Measurements from ENCODE around the gene PON2.
"Not testable (repeated sequence)": the region's sequence is repeated elsewhere in the genome, so short reads cannot be mapped to it uniquely, and the experiment has no call there.

The PON2 gene

DNA sequence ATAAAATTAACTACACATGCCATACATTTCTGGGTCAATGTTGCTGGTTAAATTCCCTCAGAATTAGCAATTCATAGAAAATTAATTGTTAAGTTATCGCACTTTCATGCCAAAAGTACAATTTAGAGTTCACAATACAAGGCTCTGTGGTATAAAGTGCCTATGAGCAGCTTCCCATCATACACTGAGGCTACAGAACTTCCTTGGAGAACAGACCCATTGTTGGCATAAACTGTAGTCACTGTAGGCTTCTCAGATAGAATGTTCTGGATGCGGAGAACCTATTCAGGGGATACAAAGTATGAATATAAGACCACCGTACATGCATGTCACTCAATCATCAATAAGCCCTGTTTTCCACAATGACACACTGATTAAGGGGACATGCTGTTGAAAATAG lies 29.6 kb downstream of the PON2 start:
- no peak for DNase-seq (ENCODE audit: low read depth in 2 of 2)

DNA sequence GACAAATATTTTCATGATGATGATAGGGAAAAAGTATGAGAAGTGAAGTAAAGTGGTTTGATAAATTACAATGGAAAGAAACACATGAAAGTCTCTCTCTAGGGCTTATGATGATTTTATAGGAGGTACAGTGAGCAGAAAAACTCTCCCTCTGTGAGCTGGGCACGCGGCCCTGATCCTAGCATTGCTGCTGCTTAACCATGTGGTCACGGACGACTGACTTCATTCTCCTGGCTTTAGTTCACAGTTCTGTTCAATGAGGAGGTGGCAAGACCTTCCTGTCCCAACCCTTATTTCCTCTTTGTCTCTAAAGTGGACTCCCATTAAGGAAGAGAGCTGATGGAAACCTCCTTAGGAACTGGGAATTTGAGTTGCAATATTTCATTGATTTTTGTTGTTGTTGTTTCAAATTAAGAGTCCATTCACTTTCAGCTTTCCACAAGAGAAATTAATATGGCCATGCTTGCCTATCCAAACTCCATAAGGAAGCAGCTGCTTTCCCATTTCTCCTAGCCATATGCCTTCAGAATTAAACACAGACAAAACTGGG lies 30.4 kb downstream of the PON2 start:
- DNase-seq (ENCODE audit: low read depth in 2 of 2): no peak

DNA sequence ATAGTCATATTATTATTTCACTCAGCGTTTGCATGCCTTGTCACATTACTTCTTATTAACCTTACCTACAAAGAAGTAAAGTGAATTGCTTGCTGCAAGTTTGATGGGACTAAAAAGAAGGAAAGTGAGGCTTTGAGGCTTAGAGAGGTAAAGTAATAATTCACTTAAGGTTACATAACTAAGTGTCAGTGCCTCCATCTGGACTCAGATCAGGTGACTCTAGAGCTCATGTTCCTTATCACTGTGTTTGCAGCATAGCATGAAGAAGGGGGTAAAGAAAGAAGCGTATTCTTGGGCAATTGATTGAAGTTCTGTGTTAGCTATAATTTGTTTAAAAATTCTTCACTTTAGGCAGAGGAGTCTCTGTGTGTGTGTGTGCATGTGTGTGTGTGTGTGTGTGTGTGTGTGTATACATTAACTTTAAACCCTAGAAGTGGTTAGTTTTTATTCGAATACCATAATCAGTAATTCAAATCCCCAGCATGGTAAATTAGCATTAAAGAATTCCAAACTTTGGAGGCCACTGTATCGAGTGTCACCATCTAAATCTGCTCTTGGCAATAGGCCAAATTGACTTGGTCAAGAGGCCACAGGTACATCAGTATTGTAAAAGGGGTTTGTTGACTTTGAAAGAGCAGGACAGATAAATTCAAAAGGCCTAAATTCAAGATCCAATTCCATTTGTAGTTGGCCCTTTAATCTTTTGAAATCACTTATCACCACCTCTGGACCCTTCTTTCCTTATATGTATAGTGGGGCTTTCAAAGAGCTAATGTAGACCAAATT lies 36.5 kb downstream of the PON2 start:
- no peak for DNase-seq (ENCODE audit: low read depth in 2 of 2)

GRCh38 chr7:95397381-95397780 lies 37.4 kb downstream of the PON2 start:
- DNase-seq (ENCODE audit: low read depth in 2 of 2): no peak

DNA sequence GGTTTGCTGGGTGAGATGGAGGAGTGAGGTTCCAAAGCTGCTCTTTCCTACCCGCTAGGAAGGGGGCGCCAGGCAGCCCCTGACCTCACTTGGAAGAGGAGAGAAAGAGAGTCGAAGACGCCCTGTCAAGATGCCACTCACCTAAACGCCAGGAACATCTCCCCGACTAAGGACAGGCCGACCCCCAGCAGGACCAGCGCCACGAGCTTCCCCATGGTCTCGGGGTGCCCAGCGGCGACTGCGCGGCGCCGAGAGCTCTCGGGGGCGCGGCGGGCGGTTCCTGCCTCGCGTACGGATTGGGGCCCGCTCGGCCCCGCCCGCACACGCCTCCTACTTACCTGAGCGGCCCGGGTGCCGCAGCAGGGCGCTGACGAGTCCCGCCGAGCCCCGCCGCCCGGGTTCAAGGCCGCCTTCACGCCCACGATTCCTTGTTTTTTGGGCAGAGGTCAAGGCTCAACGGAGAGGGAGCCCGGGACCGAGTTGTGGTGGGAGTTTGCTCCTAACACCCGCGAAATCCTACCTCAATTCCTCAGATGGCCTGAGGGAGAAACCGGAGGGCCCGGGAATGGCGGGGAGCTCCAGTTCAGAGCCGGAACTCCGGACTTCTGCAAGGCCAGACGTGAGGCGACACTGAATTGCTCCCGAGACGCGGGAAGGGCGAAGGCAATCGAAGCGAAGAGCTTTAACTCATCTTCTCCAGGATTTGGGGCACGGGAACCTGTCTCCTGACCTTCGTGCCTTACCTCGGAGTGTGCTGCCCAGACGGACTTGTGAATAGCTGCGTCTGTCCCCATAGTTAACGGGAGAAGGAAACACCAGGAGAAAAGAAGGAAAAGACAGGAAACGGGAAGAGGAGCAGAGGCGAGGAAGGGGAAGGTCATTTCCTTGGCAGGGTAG lies 38.4 kb downstream of the PON2 start, which contains the start of gene PON3:
TSS of gene PON3 (minus strand) at position 240 of the 897 bp plus-strand sequence. CDS start at position 215, 25 bp downstream.
- peak in 1 of 2 donors; percentile 4 for DNase-seq (ENCODE audit: low read depth in 2 of 2)

GRCh38 chr7:95395755-95396135 lies 39.1 kb downstream of the PON2 start:
- DNase-seq (ENCODE audit: low read depth in 2 of 2): no peak

- no peak for DNase-seq (ENCODE audit: low read depth in 2 of 2)
Measured at GRCh38 chr7:95394370-95394769, 40.5 kb downstream of the PON2 start.

DNA sequence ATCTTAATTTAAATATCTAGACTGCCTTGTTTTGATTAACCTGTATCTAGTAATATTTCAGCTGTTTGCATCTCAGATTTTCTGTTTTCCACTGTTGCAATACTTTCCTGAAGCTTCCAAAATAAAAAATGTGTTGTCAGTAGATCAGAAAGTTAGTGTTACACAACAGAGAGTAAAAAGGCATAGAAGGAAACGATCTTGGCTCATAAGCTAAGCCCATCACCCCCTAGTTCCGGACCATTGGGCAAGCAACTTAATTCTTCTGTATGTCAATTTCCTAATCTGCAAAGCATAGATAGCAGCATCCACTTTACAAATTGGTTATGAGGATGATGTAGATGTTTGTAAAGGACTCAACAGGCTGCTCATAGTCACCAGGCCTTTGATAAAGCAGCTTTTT lies 43.1 kb downstream of the PON2 start:
- no peak for DNase-seq (ENCODE audit: low read depth in 2 of 2)

DNA sequence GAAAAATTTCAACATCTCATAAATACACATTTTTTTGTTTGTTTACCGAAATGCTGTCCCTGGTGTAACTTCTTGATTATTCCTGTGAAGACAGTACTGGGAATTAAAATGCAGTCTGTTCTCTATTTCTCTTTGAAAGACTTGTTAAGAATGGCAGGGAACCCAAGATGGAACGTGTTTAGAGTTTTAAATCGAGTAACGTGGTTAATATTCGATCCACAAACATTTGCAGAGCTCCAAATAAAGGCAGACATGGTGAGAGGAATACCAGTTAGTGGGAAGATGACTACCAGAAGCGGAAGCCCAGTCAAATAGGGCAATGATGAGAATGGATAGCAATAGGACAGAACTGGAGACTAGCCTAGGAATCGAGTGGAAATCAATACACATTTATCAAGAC lies 45.3 kb downstream of the PON2 start:
- DNase-seq (ENCODE audit: low read depth in 2 of 2): no peak

DNA sequence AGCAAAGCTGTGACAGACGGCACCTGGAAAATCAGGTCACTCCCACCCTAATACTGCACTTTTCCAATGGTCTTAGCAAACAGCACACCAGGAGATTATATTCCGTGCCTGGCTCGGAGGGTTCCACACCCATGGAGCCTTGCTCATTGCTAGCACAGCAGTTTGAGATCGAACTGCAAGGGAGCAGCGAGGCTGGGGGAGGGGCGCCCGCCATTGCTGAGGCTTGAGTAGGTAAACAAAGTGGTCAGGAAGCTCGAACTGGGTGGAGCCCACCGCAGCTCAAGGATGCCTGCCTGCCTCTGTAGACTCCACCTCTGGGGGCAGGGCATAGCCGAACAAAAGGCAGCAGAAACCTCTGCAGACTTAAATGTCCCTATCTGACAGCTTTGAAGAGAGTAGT lies 55.4 kb downstream of the PON2 start:
- DNase-seq (ENCODE audit: low read depth in 2 of 2): not testable (repeated sequence)

DNA sequence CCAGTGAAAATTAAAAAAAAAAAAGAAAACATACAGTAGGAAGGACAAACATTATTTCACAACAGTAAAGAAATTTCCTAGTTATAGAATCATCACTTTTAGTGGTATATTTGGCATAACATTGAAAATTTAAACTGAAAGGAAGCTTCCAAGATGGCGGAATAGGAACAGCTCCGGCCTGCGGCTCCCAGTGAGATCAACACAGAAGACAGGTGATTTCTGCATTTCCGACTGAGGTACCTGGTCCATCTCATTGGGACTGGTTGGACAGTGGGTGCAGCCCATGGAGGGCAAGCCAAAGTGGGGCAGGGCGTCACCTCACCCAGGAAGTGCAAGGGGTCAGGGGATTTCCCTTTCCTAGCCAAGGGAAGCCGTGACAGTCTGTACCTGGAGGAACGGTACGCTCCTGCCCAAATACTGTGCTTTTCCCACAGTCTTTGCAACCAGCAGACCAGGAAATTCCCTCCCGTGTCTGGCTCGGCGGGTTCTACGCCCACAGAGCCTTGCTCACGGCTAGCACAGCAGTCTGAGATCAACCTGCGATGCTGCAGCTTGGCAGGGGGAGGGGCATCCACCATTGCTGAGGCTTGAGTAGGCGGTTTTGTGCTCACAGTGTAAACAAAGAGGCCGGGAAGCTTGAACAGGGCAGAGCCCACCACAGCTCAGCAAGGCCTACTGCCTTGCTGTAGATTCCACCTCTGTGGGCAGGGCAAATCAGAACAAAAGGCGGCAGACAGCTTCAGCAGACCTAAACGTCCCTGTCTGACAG lies 58.0 kb downstream of the PON2 start:
- no peak for DNase-seq (ENCODE audit: low read depth in 2 of 2)

DNA sequence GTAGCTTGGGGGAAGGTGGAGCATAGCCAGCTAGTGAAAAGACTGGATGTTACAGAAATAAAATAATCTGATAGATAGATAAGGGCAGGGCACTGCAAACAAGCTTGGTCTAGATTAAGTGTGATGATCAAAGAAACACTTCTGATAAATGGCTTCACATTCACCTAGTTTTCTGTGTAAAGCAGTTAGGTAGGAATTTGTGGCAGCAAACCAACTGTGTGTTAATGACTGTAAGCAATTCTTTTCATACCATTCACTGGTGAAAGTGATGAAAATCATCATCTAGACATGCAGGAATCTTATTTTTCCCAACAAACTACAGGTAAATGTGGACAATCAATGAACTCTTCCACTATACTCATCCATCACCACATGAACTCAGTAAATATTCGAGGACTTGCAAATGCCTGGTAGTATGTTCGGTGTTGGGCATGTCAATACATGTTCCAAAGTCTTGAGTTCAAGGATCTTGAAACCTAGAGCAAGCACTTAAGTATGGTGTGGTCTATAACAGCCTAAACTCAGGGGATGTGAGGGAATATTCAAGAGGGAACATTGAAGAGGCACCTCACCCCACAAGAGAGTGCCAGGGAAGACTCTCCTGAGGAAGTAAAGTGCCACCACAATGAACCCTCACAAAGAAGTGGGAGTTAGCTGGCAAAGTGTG lies 59.1 kb downstream of the PON2 start:
- DNase-seq (ENCODE audit: low read depth in 2 of 2): no peak

DNA sequence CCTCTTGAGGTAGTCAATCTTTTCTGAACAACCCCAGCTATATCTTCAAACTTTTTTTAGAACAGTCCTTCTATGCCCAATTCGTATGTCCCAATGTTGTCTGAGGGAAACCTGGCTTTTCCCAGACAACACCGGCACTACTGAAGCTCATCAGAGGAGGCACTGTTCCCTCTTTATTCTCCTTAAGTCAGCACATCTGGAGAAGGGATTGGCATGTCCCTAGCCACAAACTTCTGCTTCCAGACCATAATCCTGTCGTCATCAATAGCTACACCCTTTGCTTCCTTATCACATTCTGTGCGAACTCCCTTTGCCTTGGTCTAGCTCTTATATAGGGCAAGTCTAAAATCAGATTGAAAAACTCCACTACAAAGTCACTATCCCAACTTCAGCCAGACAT lies 61.5 kb downstream of the PON2 start:
- DNase-seq (ENCODE audit: low read depth in 2 of 2): no peak

GRCh38 chr7:95368235-95368634 lies 66.6 kb downstream of the PON2 start:
- DNase-seq (ENCODE audit: low read depth in 2 of 2): no peak

DNA sequence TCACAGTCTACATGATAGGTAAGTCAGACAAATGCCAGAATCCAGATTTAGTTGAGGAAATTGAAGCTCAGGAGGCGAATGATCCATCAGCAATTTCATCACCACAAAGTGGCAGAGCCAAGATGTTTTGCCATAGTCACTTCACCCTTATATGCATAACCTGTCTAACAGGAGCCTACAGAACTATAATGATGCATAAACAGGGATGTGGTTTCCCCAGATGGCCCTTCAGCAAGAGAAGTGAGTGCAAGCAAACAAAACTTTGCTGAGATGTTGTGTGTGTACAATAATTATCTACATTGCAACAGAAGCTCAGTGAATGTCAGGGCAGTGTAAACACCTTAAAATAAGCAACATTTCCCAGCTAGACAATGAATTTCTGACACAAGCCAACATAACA lies 67.2 kb downstream of the PON2 start:
- no peak for DNase-seq (ENCODE audit: low read depth in 2 of 2)

GRCh38 chr7:95365151-95365550 lies 69.7 kb downstream of the PON2 start:
- DNase-seq (ENCODE audit: low read depth in 2 of 2): no peak

- no peak for DNase-seq (ENCODE audit: low read depth in 2 of 2)
Measured at GRCh38 chr7:95357623-95358022, 77.2 kb downstream of the PON2 start.

Measured in stimulated activated CD8-positive, alpha-beta memory T cell treated with anti-CD3 and anti-CD28 coated beads, Interleukin-15, amount 100 ng/mL, for 48 hours (primary cell).